HepG2 (cell line): ENCODE data around the gene RAB30. TPM values are rescaled to one million over a fixed set of nuclear protein-coding genes. Genes with fewer than 3 reads are reported as not detected.
A peak's percentile ranks its signal among the peaks of the same experiment; 100 is the strongest.

ENCODE experiments used
- ARNT ChIP-seq: fragments of 450-650 bp; IDR thresholded peaks from 2 replicates; pipeline ENCODE4 v1.6.1; 2017
- FIP1L1 ChIP-seq: fragments of 200-400 bp; formaldehyde crosslinking; IDR thresholded peaks from 2 replicates; pipeline ENCODE4 v1.6.1; 2018; ENCODE audit warnings: low read depth, mild to moderate bottlenecking, low read length, moderate library complexity, borderline replicate concordance; ENCODE audit not compliant: insufficient read depth
- FOXK1 ChIP-seq: sonication (generic); formaldehyde crosslinking; IDR thresholded peaks from 2 replicates; pipeline ENCODE4 v1.4.0; 2020; ENCODE audit warnings: low read depth, missing genetic modification reagents, borderline replicate concordance
- HMG20A ChIP-seq: IDR thresholded peaks from 2 replicates; pipeline ENCODE4 v1.6.1; 2016; ENCODE audit warnings: borderline replicate concordance
- HNRNPLL ChIP-seq: fragments of 200-400 bp; formaldehyde crosslinking; IDR thresholded peaks from 2 replicates; pipeline ENCODE4 v1.6.1; 2017; ENCODE audit warnings: mild to moderate bottlenecking, low read depth, low read length; ENCODE audit not compliant: poor library complexity, severe bottlenecking
- IKZF1 ChIP-seq: fragments of 450-650 bp; IDR thresholded peaks from 2 replicates; pipeline ENCODE4 v1.7.1; 2016
- KDM5A ChIP-seq: fragments of 200-600 bp; sonication (generic); IDR thresholded peaks from 2 replicates; pipeline ENCODE4 v1.7.0; 2018; ENCODE audit warnings: antibody characterized with exemption, mild to moderate bottlenecking, low read length, borderline replicate concordance
- MATR3 ChIP-seq: sonication (generic); formaldehyde crosslinking; IDR thresholded peaks from 2 replicates; pipeline ENCODE4 v1.4.0; 2020; ENCODE audit warnings: missing genetic modification reagents
- MIXL1 ChIP-seq: IDR thresholded peaks from 2 replicates; pipeline ENCODE4 v1.6.1; 2016
- NCOA1 ChIP-seq: sonication (generic); formaldehyde crosslinking; IDR thresholded peaks from 2 replicates; pipeline ENCODE4 v1.9.0; 2021; ENCODE audit warnings: missing genetic modification reagents
- NFKBIZ ChIP-seq: IDR thresholded peaks from 2 replicates; pipeline ENCODE4 v1.6.1; 2018; ENCODE audit warnings: missing genetic modification reagents, missing compliant biosample characterization
- NRL ChIP-seq: sonication (generic); formaldehyde crosslinking; IDR thresholded peaks from 2 replicates; pipeline ENCODE4 v1.5.0; 2020; ENCODE audit warnings: missing genetic modification reagents, mild to moderate bottlenecking, moderate library complexity, borderline replicate concordance
- PCBP1 ChIP-seq: fragments of 200-400 bp; formaldehyde crosslinking; IDR thresholded peaks from 2 replicates; pipeline ENCODE4 v1.6.1; 2017; ENCODE audit warnings: mild to moderate bottlenecking, low read depth, low read length, borderline replicate concordance
- RFX1 ChIP-seq: fragments of 450-650 bp; IDR thresholded peaks from 2 replicates; pipeline ENCODE4 v1.6.1; 2017
- SOX6 ChIP-seq, 2 experiments: fragments of 450-650 bp in 1 of 2; sonication (generic) in 1 of 2; formaldehyde crosslinking in 1 of 2; IDR thresholded peaks; 2 replicates each; pipeline versions ENCODE4 v1.4.0 to v1.6.1; 2017 to 2020; ENCODE audit warnings: antibody characterized with exemption in 1 of 2, mild to moderate bottlenecking in 1 of 2, missing genetic modification reagents in 1 of 2
- ZNF10 ChIP-seq: sonication (generic); formaldehyde crosslinking; IDR thresholded peaks from 2 replicates; pipeline ENCODE4 v1.4.0; 2020; ENCODE audit warnings: mild to moderate bottlenecking, low read depth, missing genetic modification reagents, borderline replicate concordance
- ZNF180 ChIP-seq: sonication (generic); formaldehyde crosslinking; IDR thresholded peaks from 2 replicates; pipeline ENCODE4 v1.4.0; 2020; ENCODE audit warnings: low read depth, missing genetic modification reagents, borderline replicate concordance
- ZNF335 ChIP-seq: sonication (generic); formaldehyde crosslinking; IDR thresholded peaks from 2 replicates; pipeline ENCODE4 v1.4.0; 2020; ENCODE audit warnings: missing genetic modification reagents
- ZNF792 ChIP-seq: IDR thresholded peaks from 2 replicates; pipeline ENCODE4 v1.6.1; 2016
- polyA plus RNA-seq, 8 experiments: library from polyadenylated mRNA; depleted of rRNA in 3 of 8; stranded (reverse) in 7 of 8; unstranded in 1 of 8; fragments of >200 nt; fragmentation: Illumina TruSeq in 4 of 8; extraction: Trizol in 4 of 8; gene quantifications; 2 replicates each; pipeline versions ENCODE4 v1.2.1 to v1.2.3, GENCODE V29; 2011 to 2016; ENCODE audit warnings: low read depth in 4 of 8, missing spikeins in 1 of 8, mixed read lengths in 1 of 8; ENCODE audit not compliant: insufficient read depth in 1 of 8
- total RNA-seq, 5 experiments: library from RNA; depleted of rRNA; stranded (reverse); fragments of >200 nt; fragmentation: Illumina TruSeq; extraction: Trizol; gene quantifications; 2 replicates each; pipeline ENCODE4 v1.2.3, GENCODE V29; 2016; ENCODE audit warnings: low read depth in 1 of 5
- TF ChIP-seq, protein P1 (sequence below): sonication (generic); formaldehyde crosslinking; IDR thresholded peaks from 2 replicates; pipeline ENCODE4 v1.4.0; 2020; ENCODE audit warnings: missing genetic modification reagents, low read depth, mild to moderate bottlenecking, borderline replicate concordance
- TF ChIP-seq, protein P2 (sequence below): sonication (generic); formaldehyde crosslinking; IDR thresholded peaks from 2 replicates; pipeline ENCODE4 v1.5.1; 2020; ENCODE audit warnings: missing genetic modification reagents, mild to moderate bottlenecking, borderline replicate concordance
- TF ChIP-seq, protein P3 (sequence below): sonication (generic); formaldehyde crosslinking; IDR thresholded peaks from 2 replicates; pipeline ENCODE4 v1.4.0; 2020; ENCODE audit warnings: missing genetic modification reagents
- TF ChIP-seq, protein P4 (sequence below): sonication (generic); formaldehyde crosslinking; IDR thresholded peaks from 2 replicates; pipeline ENCODE4 v1.9.0; 2021; ENCODE audit warnings: missing genetic modification reagents, borderline replicate concordance

The RAB30 gene
- total and polyA plus RNA-seq, 2 of the 13 experiments (the other 11 are each of a cell fraction or from before 2014, with no cell fraction given), result 3.7 to 5.0 TPM

DNA sequence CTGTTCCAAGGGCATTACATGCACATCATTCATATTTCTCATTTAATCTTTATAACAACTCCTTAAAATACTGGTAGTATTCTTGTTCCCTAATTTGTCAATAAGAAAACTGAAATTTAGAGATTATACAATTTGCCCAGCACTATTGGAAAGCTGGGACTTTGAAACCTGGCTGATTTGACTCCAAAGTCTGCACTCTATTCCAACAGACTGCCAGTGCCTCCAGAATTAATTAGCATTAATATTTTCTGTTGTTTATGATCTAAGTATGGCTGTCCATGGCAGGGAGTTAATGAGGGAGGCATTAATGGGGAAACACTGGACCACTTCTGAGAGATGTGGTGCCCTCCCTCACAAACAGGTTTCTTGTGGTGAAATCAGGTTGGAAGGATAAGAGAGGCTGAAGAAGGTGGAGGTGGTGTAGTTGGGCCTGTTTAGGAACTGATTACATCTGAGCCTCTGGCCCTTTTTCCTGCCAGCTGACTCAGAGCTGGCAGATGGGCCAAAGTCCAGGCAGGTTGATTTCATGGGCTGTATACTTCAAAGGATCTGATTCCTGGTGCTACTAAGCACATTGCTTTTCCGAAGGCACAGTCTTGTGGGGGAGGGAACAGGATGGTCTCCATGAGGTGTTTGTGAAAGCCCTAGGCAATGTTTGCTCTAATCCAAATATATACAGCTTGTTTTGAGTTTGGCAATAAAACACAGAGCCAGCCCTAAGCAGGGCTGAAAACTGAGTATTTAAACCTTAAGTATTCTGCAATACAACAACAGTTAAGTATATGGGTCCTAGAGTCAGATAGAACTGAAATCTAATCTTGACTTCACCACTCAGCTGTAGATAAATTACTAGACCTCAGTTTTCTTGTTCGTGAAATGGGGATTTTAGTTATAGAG is 21.0 kb upstream of the RAB30 start (continued):
- TF ChIP-seq PCBP1 (no peak), HMG20A (CRISPR knock-in tag) (peak; percentile 94), ZNF10 (CRISPR knock-in tag) (no peak), MATR3 (no peak), NCOA1 (CRISPR knock-in tag) (no peak), SOX6 (IDR thresholded peaks at IDR 0.05) (no peak), SOX6 (CRISPR knock-in tag; IDR thresholded peaks at IDR 0.05) (peak; percentile 78), MIXL1 (CRISPR knock-in tag) (peak; percentile 93), ZNF792 (CRISPR knock-in tag) (peak; percentile 87), KDM5A (peak; percentile 8; the same call in 1 of the 2 replicates), RFX1 (no peak), IKZF1 (no peak), ZNF335 (CRISPR knock-in tag) (no peak; the same call in 1 of the 2 replicates), ZNF180 (CRISPR knock-in tag) (no peak), NFKBIZ (CRISPR knock-in tag) (0 out of 2 replicates have a peak, but pooled peaks have one; percentile 41), HNRNPLL (no peak), FOXK1 (CRISPR knock-in tag) (peak; percentile 76; the same call in 1 of the 2 replicates), NRL (CRISPR knock-in tag) (no peak), ARNT (no peak), FIP1L1 (no peak)
- TF ChIP-seq, protein P1, sequence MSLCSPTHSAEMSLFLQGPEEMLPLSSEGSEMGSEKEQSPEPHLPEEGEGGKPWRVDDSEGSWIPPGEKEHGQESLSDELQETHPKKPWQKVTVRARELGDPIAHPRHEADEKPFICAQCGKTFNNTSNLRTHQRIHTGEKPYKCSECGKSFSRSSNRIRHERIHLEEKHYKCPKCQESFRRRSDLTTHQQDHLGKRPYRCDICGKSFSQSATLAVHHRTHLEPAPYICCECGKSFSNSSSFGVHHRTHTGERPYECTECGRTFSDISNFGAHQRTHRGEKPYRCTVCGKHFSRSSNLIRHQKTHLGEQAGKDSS (CRISPR knock-in tag), result peak; percentile 42; the same call in 1 of the 2 replicates
- TF ChIP-seq, protein P2, sequence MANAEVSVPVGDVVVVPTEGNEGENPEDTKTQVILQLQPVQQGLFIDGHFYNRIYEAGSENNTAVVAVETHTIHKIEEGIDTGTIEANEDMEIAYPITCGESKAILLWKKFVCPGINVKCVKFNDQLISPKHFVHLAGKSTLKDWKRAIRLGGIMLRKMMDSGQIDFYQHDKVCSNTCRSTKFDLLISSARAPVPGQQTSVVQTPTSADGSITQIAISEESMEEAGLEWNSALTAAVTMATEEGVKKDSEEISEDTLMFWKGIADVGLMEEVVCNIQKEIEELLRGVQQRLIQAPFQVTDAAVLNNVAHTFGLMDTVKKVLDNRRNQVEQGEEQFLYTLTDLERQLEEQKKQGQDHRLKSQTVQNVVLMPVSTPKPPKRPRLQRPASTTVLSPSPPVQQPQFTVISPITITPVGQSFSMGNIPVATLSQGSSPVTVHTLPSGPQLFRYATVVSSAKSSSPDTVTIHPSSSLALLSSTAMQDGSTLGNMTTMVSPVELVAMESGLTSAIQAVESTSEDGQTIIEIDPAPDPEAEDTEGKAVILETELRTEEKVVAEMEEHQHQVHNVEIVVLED (CRISPR knock-in tag), result no peak
- TF ChIP-seq, protein P3, sequence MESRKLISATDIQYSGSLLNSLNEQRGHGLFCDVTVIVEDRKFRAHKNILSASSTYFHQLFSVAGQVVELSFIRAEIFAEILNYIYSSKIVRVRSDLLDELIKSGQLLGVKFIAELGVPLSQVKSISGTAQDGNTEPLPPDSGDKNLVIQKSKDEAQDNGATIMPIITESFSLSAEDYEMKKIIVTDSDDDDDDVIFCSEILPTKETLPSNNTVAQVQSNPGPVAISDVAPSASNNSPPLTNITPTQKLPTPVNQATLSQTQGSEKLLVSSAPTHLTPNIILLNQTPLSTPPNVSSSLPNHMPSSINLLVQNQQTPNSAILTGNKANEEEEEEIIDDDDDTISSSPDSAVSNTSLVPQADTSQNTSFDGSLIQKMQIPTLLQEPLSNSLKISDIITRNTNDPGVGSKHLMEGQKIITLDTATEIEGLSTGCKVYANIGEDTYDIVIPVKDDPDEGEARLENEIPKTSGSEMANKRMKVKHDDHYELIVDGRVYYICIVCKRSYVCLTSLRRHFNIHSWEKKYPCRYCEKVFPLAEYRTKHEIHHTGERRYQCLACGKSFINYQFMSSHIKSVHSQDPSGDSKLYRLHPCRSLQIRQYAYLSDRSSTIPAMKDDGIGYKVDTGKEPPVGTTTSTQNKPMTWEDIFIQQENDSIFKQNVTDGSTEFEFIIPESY (CRISPR knock-in tag), result peak; percentile 56; the same call in 1 of the 2 replicates
- TF ChIP-seq, protein P4, sequence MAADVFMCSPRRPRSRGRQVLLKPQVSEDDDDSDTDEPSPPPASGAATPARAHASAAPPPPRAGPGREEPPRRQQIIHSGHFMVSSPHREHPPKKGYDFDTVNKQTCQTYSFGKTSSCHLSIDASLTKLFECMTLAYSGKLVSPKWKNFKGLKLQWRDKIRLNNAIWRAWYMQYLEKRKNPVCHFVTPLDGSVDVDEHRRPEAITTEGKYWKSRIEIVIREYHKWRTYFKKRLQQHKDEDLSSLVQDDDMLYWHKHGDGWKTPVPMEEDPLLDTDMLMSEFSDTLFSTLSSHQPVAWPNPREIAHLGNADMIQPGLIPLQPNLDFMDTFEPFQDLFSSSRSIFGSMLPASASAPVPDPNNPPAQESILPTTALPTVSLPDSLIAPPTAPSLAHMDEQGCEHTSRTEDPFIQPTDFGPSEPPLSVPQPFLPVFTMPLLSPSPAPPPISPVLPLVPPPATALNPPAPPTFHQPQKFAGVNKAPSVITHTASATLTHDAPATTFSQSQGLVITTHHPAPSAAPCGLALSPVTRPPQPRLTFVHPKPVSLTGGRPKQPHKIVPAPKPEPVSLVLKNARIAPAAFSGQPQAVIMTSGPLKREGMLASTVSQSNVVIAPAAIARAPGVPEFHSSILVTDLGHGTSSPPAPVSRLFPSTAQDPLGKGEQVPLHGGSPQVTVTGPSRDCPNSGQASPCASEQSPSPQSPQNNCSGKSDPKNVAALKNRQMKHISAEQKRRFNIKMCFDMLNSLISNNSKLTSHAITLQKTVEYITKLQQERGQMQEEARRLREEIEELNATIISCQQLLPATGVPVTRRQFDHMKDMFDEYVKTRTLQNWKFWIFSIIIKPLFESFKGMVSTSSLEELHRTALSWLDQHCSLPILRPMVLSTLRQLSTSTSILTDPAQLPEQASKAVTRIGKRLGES (CRISPR knock-in tag), result no peak
